ENCODE results near the gene FRMD6. TPM values are rescaled to one million over a fixed set of nuclear protein-coding genes. Genes with fewer than 3 reads are reported as not detected.

The FRMD6 gene
- total RNA-seq, 1 experiment from 2014 or later: 9.6 TPM

- no peak overlapping the region for H3K4me2 ChIP-seq (ENCODE audit: insufficient read depth, insufficient read length, low read length)
These were observed 28.3 kb downstream of the FRMD6 start for GRCh38 chr14:51680031-51680430.

More at GRCh38 chr14:51680031-51680430, 28.3 kb downstream of the FRMD6 start:
- no peak overlapping the region for H3K4ac ChIP-seq (ENCODE audit: low read depth, low read length)
- H3K14ac ChIP-seq (ENCODE audit: insufficient read depth, low read length): no peak overlapping the region
- H3K27me3 Mint-ChIP-seq (ENCODE audit: low read depth): no peaks in the 10 kb centered on the region
- no peak overlapping the region for H3K23ac ChIP-seq (ENCODE audit: insufficient read length, low read depth, low read length)
- H2AFZ ChIP-seq (ENCODE audit: low read length): no peak overlapping the region
- no peak overlapping the region for H2BK12ac ChIP-seq (ENCODE audit: insufficient read length, low read depth, low read length)
- H2BK15ac ChIP-seq (ENCODE audit: low read depth, low read length): no peak overlapping the region
- no peak overlapping the region for H4K8ac ChIP-seq (replicated peaks; ENCODE audit: insufficient read length, low read depth, low read length)
- no peaks in the 10 kb centered on the region for H3K27me3 ChIP-seq (ENCODE audit: insufficient read depth, low read length)
- no peak overlapping the region for H3T11ph ChIP-seq (ENCODE audit: low read length)
- H3K9me3 Mint-ChIP-seq: no peaks in the 10 kb centered on the region; a peak in 1 of 5 replicates
- H2AK5ac ChIP-seq (ENCODE audit: insufficient read length, low read length): no peak overlapping the region
- H3K27ac Mint-ChIP-seq: no peak overlapping the region; a peak in 2 of 7 replicates
- H3K23me2 ChIP-seq (ENCODE audit: insufficient read length, low read depth, low read length, poor library complexity, severe bottlenecking): no peaks in the 10 kb centered on the region
- no peak overlapping the region for H3K9ac ChIP-seq (ENCODE audit: extremely low read depth, insufficient read length, low read length)
- no peaks in the 10 kb centered on the region for H4K20me1 ChIP-seq (ENCODE audit: control insufficient read depth, insufficient read depth, insufficient read length)
- no peak overlapping the region for H2BK20ac ChIP-seq (ENCODE audit: low read depth, low read length, poor library complexity, severe bottlenecking)
- H3K9me3 ChIP-seq (ENCODE audit: control insufficient read depth, low read depth, low read length): no peaks in the 10 kb centered on the region
- WGBS (ENCODE audit: extremely low coverage, insufficient read length, low lambda C conversion rate): no CpG with 5 or more reads among the region's 1 CpG
- no peak overlapping the region for H2BK120ac ChIP-seq (ENCODE audit: low read depth, low read length, poor library complexity, severe bottlenecking)
- H3K36me3 Mint-ChIP-seq (ENCODE audit: insufficient read depth in 1 of 3, low read depth in 3 of 3): no peaks in the 10 kb centered on the region
- H3K79me2 ChIP-seq (ENCODE audit: insufficient read depth, low read length): no peaks in the 10 kb centered on the region
- H4K5ac ChIP-seq (ENCODE audit: insufficient read length, low read depth, low read length): no peak overlapping the region
- no peak overlapping the region for H3K27ac ChIP-seq (ENCODE audit: insufficient read length, low read depth, low read length)
- H3K4me1 Mint-ChIP-seq: 0 out of 4 replicates have a peak, but pooled peaks cover 0 to 2% of the 10 kb centered on the region in 2 experiments
- no peak overlapping the region for H4K91ac ChIP-seq (ENCODE audit: insufficient read length, low read depth, low read length)
- H2BK5ac ChIP-seq (ENCODE audit: insufficient read length, low read length): no peak overlapping the region
- H3K18ac ChIP-seq (ENCODE audit: insufficient read length, low read depth, low read length): no peak overlapping the region
- no peaks in the 10 kb centered on the region for H3K79me1 ChIP-seq (ENCODE audit: insufficient read depth, low read depth, low read length, poor library complexity, severe bottlenecking)
- no peak for TF ChIP-seq CTCF (conservative IDR thresholded peaks at IDR 0.05)
- no peak for DNase-seq
- H3K56ac ChIP-seq (ENCODE audit: insufficient read length, low read depth, low read length): no peak overlapping the region
- H3K4me1 ChIP-seq (ENCODE audit: insufficient read depth, low read length): no peaks in the 10 kb centered on the region
- H3K4me3 Mint-ChIP-seq: no peak overlapping the region

All from H9 (cell line).